Panc1 (cell line): ENCODE data around the gene LIMA1. TPM values are rescaled to one million over a fixed set of nuclear protein-coding genes. Genes with fewer than 3 reads are reported as not detected.

Experiments used
- ATAC-seq: fragments of 200-7000 bp; cut with Tn5 transposase; 2 replicates; pipeline ENCODE4 v1.9.1; 2020; ENCODE audit warnings: mild to moderate bottlenecking, moderate library complexity
- BruUV-seq: library from RNA; stranded (reverse); fragments of 400-500 nt; replicated peaks from 2 replicates; lab custom pipeline; 2021; lab: Mats Ljungman, UMichigan
- CTCF ChIA-PET: fragments of 300-600 bp; sonication (Branson Sonifier 250); formaldehyde crosslinking; loops from one replicate; lab custom pipeline; 2022; ENCODE audit warnings: antibody characterized with exemption; lab: Charles Lee
- POLR2A ChIA-PET: fragments of 300-600 bp; sonication (Branson Sonifier 250); formaldehyde crosslinking; loops from one replicate; lab custom pipeline; 2022; ENCODE audit warnings: antibody characterized with exemption; lab: Charles Lee
- DNase-seq: peaks from one replicate; pipeline ENCODE4 v3.0.0-alpha.2; 2010; ENCODE audit warnings: low read depth, low spot score
- H3K27ac ChIP-seq: 2 replicates; pipeline ENCODE4 v1.5.1; 2011; ENCODE audit warnings: mild to moderate bottlenecking, low read length, inconsistent platforms
- H3K27me3 ChIP-seq: fragments of 200-500 bp; sonication (Bioruptor generic); 2 replicates; pipeline ENCODE4 v1.6.0; 2014; ENCODE audit warnings: low read length, inconsistent platforms; ENCODE audit not compliant: control insufficient read depth, insufficient read depth
- H3K36me3 ChIP-seq: fragments of 200-500 bp; sonication (Bioruptor generic); 2 replicates; pipeline ENCODE4 v1.5.1; 2014; ENCODE audit warnings: inconsistent platforms, mild to moderate bottlenecking, low read length, moderate library complexity; ENCODE audit not compliant: control insufficient read depth, insufficient read depth
- H3K4me1 ChIP-seq: 2 replicates; pipeline ENCODE4 v1.5.1; 2011; ENCODE audit warnings: inconsistent platforms, mild to moderate bottlenecking, low read length, moderate library complexity; ENCODE audit not compliant: control insufficient read depth, insufficient read depth
- H3K4me3 ChIP-seq, 2 experiments: 2 replicates each; pipeline ENCODE4 v1.5.1; 2011 to 2012; ENCODE audit warnings: low read depth in 2 of 2, low read length in 2 of 2, mild to moderate bottlenecking in 2 of 2, inconsistent platforms in 1 of 2, moderate library complexity in 1 of 2
- H3K9me3 ChIP-seq: fragments of 200-500 bp; sonication (Bioruptor generic); 2 replicates; pipeline ENCODE4 v1.5.1; 2014; ENCODE audit warnings: low read depth, mild to moderate bottlenecking, inconsistent platforms, low read length, moderate library complexity; ENCODE audit not compliant: control insufficient read depth, insufficient read depth
- CTCF ChIP-seq: fragments of 450-650 bp; IDR thresholded peaks from 2 replicates; pipeline ENCODE4 v1.5.1; 2017; ENCODE audit warnings: mild to moderate bottlenecking
- POLR2AphosphoS5 ChIP-seq: IDR thresholded peaks from 2 replicates; pipeline ENCODE4 v1.6.1; 2012; ENCODE audit warnings: mild to moderate bottlenecking, low read depth, low read length, moderate library complexity
- REST ChIP-seq, 2 experiments: IDR thresholded peaks; 2 replicates each; pipeline ENCODE4 v1.6.1; 2011 to 2012; ENCODE audit warnings: low read depth in 2 of 2, control low read depth in 1 of 2, low read length in 1 of 2, mild to moderate bottlenecking in 1 of 2, moderate library complexity in 1 of 2; ENCODE audit not compliant: insufficient read depth in 1 of 2
- SIN3A ChIP-seq: IDR thresholded peaks from 2 replicates; pipeline ENCODE4 v1.6.1; 2012; ENCODE audit warnings: low read depth, mild to moderate bottlenecking, low read length, moderate library complexity, borderline replicate concordance; ENCODE audit not compliant: insufficient read depth
- TCF7L2 ChIP-seq: IDR thresholded peaks from 2 replicates; pipeline ENCODE4 v1.6.1; 2011; ENCODE audit warnings: mild to moderate bottlenecking, low read depth, low read length, inconsistent platforms
- in situ Hi-C: cut with HindIII; loops from 2 replicates; pipeline ENCODE4 v1.10.0; 2016; ENCODE audit warnings: low sequenced_read_pairs, low pct_unique_long_range_greater_than_20kb
- intact Hi-C: fragments of 100-400 bp; cut with micrococcal nuclease; formaldehyde crosslinking; loops from one replicate; pipeline ENCODE4 v1.10.0; 2022; ENCODE audit not compliant: unreplicated experiment
- total RNA-seq: library from RNA; stranded (reverse); gene quantifications from one replicate; pipeline ENCODE4 v1.2.1, GENCODE V29; 2021; ENCODE audit not compliant: unreplicated experiment

LIMA1 gene
- total RNA-seq, 1 experiment from 2014 or later: 155 TPM

- CTCF ChIA-PET: no interaction called here
- TSS peak; percentile 51 for BruUV-seq
- Histone ChIP-seq H3K4me3 (peak overlapping the region; percentile 2 to 29; a peak in 2 of 4 replicates), H3K4me1 (peaks cover 47% of the 10 kb centered on the region), H3K36me3 (no peaks in the 10 kb centered on the region), H3K9me3 (no peaks in the 10 kb centered on the region), H3K27ac (peak overlapping the region; percentile 74), H3K27me3 (no peaks in the 10 kb centered on the region)
- ATAC-seq (peak; percentile 64), DNase-seq (no peak)
- TF ChIP-seq REST (IDR thresholded peaks at IDR 0.05; ENCODE audit: insufficient read depth in 1 of 2, low read depth in 2 of 2, low read length in 1 of 2) (no peak), CTCF (no peak), TCF7L2 (no peak), SIN3A (no peak), POLR2AphosphoS5 (no peak)
- in situ Hi-C loops: no loop called here
- intact Hi-C loops: no loop called here
- POLR2A ChIA-PET: no interaction called here
Measured at GRCh38 chr12:50215033-50215432, 68.3 kb downstream of the LIMA1 start.

GRCh38 chr12:50214018-50214417 is 69.3 kb downstream of the LIMA1 start:
- ATAC-seq (no peak), DNase-seq (no peak)
- H3K36me3 ChIP-seq: no peaks in the 10 kb centered on the region
- in situ Hi-C loops: no loop called here
- ChIA-PET CTCF (no interaction called here), POLR2A (interaction anchor here (0.7 kb wide), 1 partner anchor 225 kb away, joined by 8 read pairs; no protein-coding TSS in a partner anchor)
- H3K4me3 ChIP-seq: no peak overlapping the region
- H3K27me3 ChIP-seq: no peaks in the 10 kb centered on the region
- no TSS peak for BruUV-seq
- TF ChIP-seq CTCF (no peak), REST (IDR thresholded peaks at IDR 0.05; ENCODE audit: insufficient read depth in 1 of 2, low read depth in 2 of 2, low read length in 1 of 2) (no peak), POLR2AphosphoS5 (no peak), TCF7L2 (no peak), SIN3A (no peak)
- H3K4me1 ChIP-seq: peaks cover 47% of the 10 kb centered on the region
- intact Hi-C loops: no loop called here
- peak overlapping the region; percentile 58 for H3K27ac ChIP-seq
- H3K9me3 ChIP-seq: no peaks in the 10 kb centered on the region
